Left cardiac atrium (tissue), 4 donors: ENCODE data around the gene ERP44. TPM values are rescaled to one million over a fixed set of nuclear protein-coding genes. Genes with fewer than 3 reads are reported as not detected.
"Not testable (repeated sequence)": the region's sequence is repeated elsewhere in the genome, so short reads cannot be mapped to it uniquely, and the experiment has no call there.

ENCODE experiments used
- ATAC-seq, 2 donors: fragments of 200-7000 bp; cut with Tn5 transposase; one replicate each; pipeline ENCODE4 v1.9.1; 2020; ENCODE audit warnings: mild to moderate bottlenecking in 2 of 2, moderate library complexity in 2 of 2
- DNase-seq: peaks from one replicate; pipeline ENCODE4 v3.0.0-alpha.2; 2020
- intact Hi-C, 2 donors: fragments of 100-400 bp; cut with DNase I; formaldehyde crosslinking; loops; one replicate each; pipeline versions ENCODE4 v1.14.1 to v1.15.1; 2022 to 2023
- total RNA-seq, 2 donors: library from RNA; stranded (reverse); fragmentation: NEBNext Ultra II Directional; extraction: Animal tissue kit (Norgen Biotek cat#: 25700); gene quantifications; one replicate each; pipeline ENCODE4 v1.2.1, GENCODE V29; 2021
- donor health status: DM: no; HTN: yes; CAD: no.
- donor health status: DM: no; HTN: yes; CAD: no; lungs with severe emphysema.
- donor health status: DM: yes; HTN: yes; CAD: no.
- donor health status: Dilated cardiomyopathy.

Gene ERP44
- total RNA-seq, 2 donors from 2014 or later = 18.9 to 19.5 TPM

GRCh38 chr9:100029251-100029650 lies 69.5 kb downstream of the ERP44 start:
- DNase-seq = no peak
- ATAC-seq = no peak
- intact Hi-C loops = loop anchor here in 1 of 2 donors (5.0 kb wide), 1 partner anchor 188 kb away; no protein-coding TSS in a partner anchor

GRCh38 chr9:100028201-100028784 lies 70.5 kb downstream of the ERP44 start:
- ATAC-seq = peak; percentile 93
- intact Hi-C loops = loop anchor here in 1 of 2 donors (5.0 kb wide), 1 partner anchor 189 kb away; no protein-coding TSS in a partner anchor
- peak; percentile 67 for DNase-seq

GRCh38 chr9:100027543-100027942 lies 71.3 kb downstream of the ERP44 start:
- intact Hi-C loops = loop anchor here in 1 of 2 donors (5.0 kb wide), 1 partner anchor 190 kb away; no protein-coding TSS in a partner anchor
- ATAC-seq (no peak), DNase-seq (no peak)

GRCh38 chr9:100021931-100022330 lies 76.9 kb downstream of the ERP44 start:
- intact Hi-C loops = no loop called here
- DNase-seq = no peak
- ATAC-seq = no peak

GRCh38 chr9:100020121-100020795 lies 78.5 kb downstream of the ERP44 start:
- no peak for DNase-seq
- intact Hi-C loops = no loop called here
- ATAC-seq = no peak

GRCh38 chr9:100019541-100019940 lies 79.3 kb downstream of the ERP44 start:
- intact Hi-C loops = no loop called here
- ATAC-seq (no peak), DNase-seq (no peak)

- intact Hi-C loops = no loop called here
- no peak for ATAC-seq
- DNase-seq = no peak
These were observed 84.0 kb downstream of the ERP44 start for GRCh38 chr9:100014846-100015245.

GRCh38 chr9:100013573-100013972 lies 85.2 kb downstream of the ERP44 start:
- intact Hi-C loops = no loop called here
- no peak for DNase-seq
- no peak for ATAC-seq

- intact Hi-C loops = no loop called here
- DNase-seq (no peak), ATAC-seq (no peak)
These were observed 86.5 kb downstream of the ERP44 start for GRCh38 chr9:100012279-100012678.

GRCh38 chr9:100011062-100011681 lies 87.6 kb downstream of the ERP44 start:
- intact Hi-C loops = no loop called here
- ATAC-seq = no peak
- no peak for DNase-seq

- DNase-seq = no peak
- intact Hi-C loops = no loop called here
- no peak for ATAC-seq
These were observed 99.0 kb downstream of the ERP44 start for GRCh38 chr9:99999797-100000196.

- ATAC-seq (no peak), DNase-seq (no peak)
These were observed 99.9 kb downstream of the ERP44 start for GRCh38 chr9:99998866-99999265.

GRCh38 chr9:99998266-99998665 lies 100.5 kb downstream of the ERP44 start:
- ATAC-seq (no peak), DNase-seq (no peak)

More at GRCh38 chr9:99998866-99999265, 99.9 kb downstream of the ERP44 start:
- intact Hi-C loops = no loop called here

GRCh38 chr9:99990508-99990907 lies 108.3 kb downstream of the ERP44 start:
- intact Hi-C loops, DNase-seq, ATAC-seq: not testable (repeated sequence)

More at GRCh38 chr9:99998266-99998665, 100.5 kb downstream of the ERP44 start:
- intact Hi-C loops = no loop called here

- ATAC-seq (no peak), DNase-seq (no peak)
- intact Hi-C loops = no loop called here
These were observed 112.2 kb downstream of the ERP44 start for GRCh38 chr9:99986642-99987041.

- no peak for DNase-seq
- ATAC-seq = no peak
- intact Hi-C loops = no loop called here
These were observed 118.2 kb downstream of the ERP44 start for GRCh38 chr9:99980598-99980997.

- intact Hi-C loops = no loop called here
- ATAC-seq (no peak), DNase-seq (no peak)
These were observed 120.6 kb downstream of the ERP44 start for GRCh38 chr9:99978221-99978620.

GRCh38 chr9:99977033-99977792 lies 121.6 kb downstream of the ERP44 start:
- intact Hi-C loops = no loop called here
- ATAC-seq (no peak), DNase-seq (no peak)

- ATAC-seq = no peak
- no peak for DNase-seq
- intact Hi-C loops = no loop called here
These were observed 125.3 kb downstream of the ERP44 start for GRCh38 chr9:99973455-99973854.

GRCh38 chr9:99971410-99971809 lies 127.4 kb downstream of the ERP44 start:
- intact Hi-C loops = no loop called here
- no peak for ATAC-seq
- no peak for DNase-seq
